IPS DF 4.7 (cell line): ENCODE measurements around the gene CHML.

Experiments
- DNase-seq: peaks from one replicate; pipeline ENCODE4 v3.0.0-alpha.2; 2013; ENCODE audit warnings: low spot score; ENCODE audit errors: extremely low read depth

Gene CHML

DNA sequence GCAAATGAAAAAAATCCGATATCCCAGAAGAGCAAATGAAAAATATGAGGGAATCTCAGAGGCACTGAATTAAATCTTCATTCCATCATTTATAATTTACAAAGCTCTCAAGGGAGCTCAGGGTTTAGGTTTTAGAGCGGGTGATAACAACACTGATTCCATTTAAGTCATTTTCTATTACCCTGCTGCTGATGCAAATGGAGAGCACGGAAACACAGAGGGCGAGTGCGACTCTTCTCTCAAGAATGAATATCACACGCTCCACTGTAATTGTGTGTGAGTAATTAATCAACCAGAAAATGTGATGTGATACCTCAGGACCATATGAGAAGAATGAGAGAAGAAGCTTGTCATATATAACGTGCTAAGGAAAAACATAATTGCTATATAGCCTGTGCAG lies 22.7 kb downstream of the CHML start:
- DNase-seq, result no peak

DNA sequence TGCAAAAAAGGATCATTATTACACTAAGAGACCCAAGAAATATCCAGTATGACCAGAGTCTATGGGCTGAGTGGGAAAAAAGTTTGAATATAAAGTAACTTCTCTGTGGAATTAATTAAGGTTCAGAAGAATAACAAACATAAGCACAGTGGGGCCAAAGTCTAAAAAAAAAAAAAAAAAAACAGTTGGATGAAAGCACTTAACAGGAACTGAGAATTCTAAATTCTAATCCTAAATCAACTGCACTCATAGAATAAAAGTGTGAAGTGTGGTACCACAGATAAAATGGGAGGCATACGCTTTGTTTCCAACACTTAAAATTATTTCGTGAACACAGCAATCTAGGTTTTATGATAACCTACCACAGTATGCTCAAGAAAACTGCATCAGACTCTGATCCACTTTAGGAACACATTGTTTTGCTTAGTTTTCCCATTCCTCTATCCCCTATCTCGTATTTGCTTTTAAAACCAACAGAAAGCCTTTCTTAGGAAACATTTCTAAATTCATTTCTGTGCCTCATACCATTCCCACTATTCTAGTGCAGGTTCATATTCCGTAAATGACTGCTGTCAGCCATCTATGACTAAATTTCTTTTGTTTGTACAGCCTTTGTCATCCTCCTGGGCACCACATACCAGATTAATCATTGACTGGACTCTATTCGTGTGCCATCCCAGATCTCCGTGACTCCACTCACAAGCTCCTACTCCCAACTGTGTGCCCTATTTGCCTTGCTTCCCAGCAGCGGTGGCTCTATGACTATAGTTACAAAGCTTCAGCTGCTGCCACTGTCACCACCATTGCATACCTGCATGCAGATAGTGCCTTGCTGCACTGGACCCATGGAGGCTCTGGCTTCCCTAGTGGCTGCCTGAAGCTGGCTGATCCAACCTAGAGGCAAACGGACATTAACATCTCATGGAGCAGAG lies 24.9 kb downstream of the CHML start:
- DNase-seq, result no peak

- no peak for DNase-seq
These were observed 25.6 kb downstream of the CHML start for GRCh38 chr1:241614572-241614971.

- DNase-seq, result no peak
These were observed 26.0 kb downstream of the CHML start for GRCh38 chr1:241614144-241614543.

- DNase-seq, result no peak
These were observed 27.4 kb downstream of the CHML start for GRCh38 chr1:241612533-241613477.

DNA sequence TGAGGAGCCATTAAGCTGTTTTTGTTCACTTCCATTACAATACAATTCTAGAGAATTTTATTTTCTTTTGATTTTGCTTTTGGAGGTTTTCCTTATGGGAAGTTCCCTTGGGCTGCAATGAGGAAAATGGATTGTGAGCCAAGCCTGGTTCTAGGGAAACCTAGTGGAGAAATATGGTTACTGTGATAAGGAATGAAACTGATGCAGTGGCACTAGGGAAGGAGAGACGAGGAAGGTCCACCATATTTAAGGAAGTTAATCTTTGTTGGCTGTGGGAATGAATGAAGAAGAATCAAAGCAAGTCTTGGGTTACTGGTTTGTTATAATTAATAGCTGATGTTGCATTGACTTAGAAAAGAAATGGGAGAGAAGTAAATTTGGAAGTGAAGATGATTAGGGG lies 28.4 kb downstream of the CHML start:
- DNase-seq, result no peak

- DNase-seq, result peak; percentile 19
These were observed 29.1 kb downstream of the CHML start for GRCh38 chr1:241611063-241611462.

DNA sequence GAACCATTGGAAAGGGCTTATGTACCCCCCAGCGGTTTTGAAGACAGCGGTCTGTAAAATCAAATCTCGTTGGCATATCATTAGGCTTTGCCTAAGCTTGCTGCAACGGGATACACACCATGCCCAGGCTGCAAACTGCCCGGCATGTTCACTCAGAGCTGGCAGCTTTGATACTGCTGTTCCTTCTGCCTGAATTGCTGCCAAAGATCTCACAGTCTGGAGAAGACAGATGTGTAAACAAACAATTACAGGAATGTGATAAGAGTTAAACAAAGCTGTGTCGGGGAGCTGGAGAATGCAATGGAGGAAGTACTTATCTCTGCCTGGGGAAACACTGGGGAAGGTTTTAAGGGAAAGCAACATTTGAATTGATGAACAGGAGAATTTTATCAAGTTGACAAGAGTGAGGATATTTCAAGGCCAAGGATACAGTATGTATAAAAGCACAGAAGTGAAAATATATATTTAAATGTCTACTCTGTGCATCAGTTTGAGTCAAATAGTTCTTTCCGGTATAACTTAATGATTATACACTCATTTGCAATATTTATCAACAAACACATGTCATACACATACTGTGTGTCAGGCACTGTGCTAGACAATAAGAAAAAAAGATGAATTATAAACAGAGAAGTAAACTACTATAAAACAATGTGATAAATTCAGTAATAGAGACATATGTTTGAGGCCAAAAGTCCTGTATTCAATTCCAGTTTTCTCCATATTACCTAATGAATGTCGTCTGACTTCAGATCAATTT lies 29.9 kb downstream of the CHML start:
- no peak for DNase-seq

GRCh38 chr1:241608379-241609033 lies 31.7 kb downstream of the CHML start:
- DNase-seq, result no peak

DNA sequence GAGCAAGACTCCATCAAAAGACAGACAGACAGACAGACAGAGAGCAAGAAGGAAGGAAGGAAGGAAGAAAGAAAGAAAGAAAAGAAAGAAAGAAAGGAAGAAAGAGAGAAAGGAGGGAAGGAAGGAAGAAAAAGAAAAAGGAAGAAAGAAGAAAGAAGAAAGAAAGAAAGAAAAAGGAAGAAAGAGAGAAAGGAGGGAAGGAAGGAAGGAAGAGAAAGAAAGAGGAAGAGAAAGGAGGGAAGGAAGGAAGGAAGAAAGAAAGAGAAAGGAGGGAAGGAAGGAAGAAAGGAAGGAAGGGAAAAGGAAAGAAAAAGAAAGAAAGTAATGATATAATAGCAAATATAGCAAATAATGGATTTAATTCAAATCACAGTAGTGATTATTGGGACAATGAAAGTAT lies 32.7 kb downstream of the CHML start:
- DNase-seq, result no peak

DNA sequence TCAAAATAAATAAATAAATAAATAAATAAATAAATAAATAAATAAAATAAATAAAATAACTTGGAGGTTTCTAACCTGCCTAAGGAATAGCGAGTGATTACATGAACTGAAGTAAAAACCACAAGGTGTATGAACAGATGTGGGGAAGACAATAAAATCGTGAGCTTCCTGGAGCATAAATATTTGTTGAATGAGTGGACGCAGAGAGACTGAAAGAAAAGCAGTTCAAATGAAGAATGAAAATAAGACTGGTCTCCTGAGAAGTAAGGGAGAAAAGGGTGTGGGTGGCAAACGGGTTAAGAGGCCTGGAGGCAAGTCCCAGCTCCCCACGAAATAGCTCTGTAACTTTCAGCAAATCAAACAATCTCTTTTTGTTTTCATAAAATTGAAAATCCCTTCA lies 33.6 kb downstream of the CHML start:
- DNase-seq, result no peak

DNA sequence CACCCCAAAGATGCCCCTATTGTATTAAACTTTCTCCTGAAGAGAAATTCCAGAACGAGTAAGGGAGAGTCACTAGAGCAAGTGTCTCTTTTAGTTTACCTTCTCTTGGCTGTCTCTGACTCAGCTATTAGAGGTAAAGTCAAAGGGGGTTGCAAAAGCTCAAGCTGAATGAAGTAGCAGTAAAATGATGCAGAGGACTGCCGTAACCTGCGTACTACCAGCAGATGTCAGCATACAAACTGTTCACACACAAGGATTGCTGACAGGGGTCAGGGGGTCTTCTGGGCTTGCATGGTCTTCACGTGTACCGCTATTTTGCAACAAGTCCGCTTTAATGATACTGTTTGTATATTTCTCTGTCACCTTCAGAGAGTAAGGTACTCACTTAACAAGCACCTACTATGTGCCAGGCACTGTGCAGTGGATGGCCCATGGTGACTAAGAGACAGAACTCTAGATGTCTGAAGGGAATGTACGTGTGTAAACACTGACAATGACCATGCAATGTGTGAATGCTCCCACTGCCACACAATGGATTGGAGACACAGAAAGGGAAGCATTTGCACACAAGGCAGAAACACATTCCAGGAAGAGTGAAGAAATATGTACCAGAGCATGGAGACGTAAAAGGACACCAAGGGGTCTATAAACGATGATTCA lies 34.9 kb downstream of the CHML start:
- DNase-seq, result peak; percentile 22

GRCh38 chr1:241603731-241604245 lies 36.4 kb downstream of the CHML start:
- no peak for DNase-seq

DNA sequence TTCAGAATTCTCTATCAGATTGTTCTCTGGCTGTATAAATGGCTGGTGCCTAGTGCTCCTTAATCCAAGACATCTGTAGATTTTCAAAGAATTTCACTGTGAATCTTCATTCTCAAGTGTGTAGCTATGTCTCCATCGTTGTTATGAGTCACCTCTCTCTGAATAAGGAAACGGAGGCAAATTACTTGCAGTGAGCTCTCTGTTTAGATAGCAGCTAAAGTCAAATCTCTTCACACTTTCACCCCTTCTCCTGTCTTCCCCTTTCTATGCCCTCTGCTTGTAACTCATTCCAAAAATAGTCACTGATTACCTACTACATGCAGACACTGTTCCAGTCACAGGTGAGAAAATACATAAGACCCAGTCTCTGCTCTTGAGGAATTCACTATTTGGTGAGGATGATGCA lies 39.7 kb downstream of the CHML start:
- DNase-seq, result no peak

DNA sequence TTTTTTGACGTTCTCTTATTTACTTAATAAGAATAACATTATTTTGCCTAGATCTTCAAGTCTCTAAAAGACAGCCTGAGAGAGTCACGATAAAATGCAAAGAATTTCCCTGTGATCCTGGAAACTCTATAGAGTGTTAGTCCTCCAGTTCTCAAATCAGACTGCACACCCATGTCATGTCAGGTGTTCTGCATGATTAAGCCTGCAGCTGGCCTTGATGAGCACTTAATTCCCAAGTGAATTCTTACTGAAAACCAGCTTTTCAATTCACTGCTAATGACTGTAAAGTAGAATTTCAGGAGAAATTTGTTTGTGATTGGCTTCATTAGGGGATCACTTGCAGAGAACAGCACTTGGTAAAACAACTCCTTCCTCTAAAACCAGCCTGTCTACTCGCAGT lies 41.9 kb downstream of the CHML start:
- DNase-seq, result no peak

DNA sequence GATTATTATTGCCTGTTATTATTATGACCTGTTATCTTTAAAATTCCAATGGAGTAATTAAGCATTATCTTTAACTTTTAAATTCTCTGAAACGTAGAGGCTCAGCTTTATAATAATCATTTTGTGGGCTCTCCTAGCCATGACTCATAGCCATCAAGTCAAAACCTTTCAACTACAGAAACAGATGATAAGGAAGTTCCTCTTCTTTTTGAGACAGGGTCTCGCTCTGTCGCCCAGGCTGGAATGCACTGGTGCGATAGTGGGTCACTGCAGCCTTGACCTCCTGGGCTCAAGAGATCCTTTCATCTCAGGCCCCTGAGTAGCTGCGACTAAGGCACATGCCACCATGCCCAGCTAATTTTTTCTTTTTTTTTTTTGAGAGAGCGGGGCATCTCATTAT lies 43.5 kb downstream of the CHML start:
- no peak for DNase-seq

DNA sequence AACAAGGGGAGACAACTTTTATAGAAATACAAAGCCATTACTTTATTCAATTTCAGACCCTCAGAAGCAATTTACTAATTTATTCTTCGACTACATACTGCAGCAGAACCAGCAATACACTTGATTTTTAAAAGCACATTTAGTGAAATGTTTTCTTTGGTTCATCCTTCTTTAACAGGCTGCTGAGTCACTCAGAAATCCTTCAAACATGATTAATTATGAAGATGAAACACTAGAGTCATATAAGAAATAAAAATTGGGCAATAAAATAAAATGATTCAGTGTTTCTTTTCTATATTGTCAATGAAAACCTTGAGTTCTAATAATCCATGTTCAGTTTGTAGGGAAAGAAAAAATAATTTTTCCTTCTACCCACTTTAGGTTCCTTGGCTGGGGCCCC lies 47.0 kb downstream of the CHML start:
- DNase-seq, result no peak

DNA sequence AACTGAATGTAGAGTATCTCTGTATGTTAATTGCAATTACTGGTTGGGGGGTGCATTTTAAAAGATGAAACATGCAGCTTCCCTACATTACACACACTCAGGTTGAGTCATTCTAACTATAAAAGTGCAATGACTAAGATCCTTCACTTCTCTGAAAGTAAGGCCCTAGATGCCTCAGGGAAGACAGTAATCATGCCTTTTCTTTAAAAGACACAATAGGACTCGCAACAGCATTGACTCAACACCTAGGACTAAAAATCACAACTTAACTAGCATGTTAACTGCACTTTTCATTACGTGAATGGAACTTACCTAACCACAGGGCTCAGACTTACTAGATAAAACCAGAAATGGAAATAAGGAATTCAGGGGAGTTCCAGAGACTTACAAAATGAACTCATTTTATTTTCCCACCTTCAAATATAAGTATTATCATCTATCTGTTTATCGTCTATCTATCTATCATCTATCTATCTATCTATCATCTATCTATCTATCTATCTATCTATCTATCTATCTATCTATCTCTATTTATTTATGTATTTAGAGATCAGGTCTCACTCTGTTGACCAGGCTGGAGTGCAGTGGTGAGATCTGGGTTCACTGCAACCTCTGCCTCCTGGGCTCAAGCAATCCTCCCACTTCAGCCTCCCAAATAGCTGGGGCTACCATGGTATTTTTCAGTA lies 47.8 kb downstream of the CHML start:
- no peak for DNase-seq

GRCh38 chr1:241591736-241592135 lies 48.4 kb downstream of the CHML start:
- DNase-seq, result no peak

DNA sequence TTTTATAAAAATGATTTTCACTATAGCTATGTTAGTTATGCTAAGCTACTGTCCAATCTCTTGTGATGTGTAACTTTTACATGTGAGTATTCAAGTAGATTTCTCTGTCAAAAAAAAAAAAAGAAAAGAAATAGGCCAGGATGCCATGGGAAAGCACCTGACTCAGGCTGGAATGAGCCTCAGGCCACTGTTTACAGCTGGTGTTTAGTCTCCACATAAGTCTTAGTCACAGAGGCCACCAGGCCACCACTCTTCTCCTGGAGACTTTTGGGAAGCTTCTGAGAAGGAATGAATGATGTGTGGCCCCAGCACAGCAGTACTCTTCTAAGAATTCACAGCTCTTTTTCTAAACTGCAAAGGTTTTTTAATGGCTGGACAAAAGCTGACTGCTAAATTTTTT lies 48.9 kb downstream of the CHML start:
- no peak for DNase-seq
